ENCODE results near the gene CORO7.

- TF ChIP-seq EZH2 (IDR thresholded peaks at IDR 0.05; ENCODE audit: borderline replicate concordance, insufficient read depth, low read length, poor library complexity, severe bottlenecking) (no peak), TAF1 (IDR thresholded peaks at IDR 0.05; ENCODE audit: low read depth) (no peak), RAD21 (conservative IDR thresholded peaks at IDR 0.05) (no peak), EP300 (conservative IDR thresholded peaks at IDR 0.05; ENCODE audit: poor library complexity, severe bottlenecking) (no peak), POLR2AphosphoS5 (IDR thresholded peaks at IDR 0.05) (no peak), SMC3 (conservative IDR thresholded peaks at IDR 0.05; ENCODE audit: poor library complexity) (no peak), MXI1 (conservative IDR thresholded peaks at IDR 0.05; ENCODE audit: poor library complexity, severe bottlenecking) (no peak)
- TF ChIP-seq, protein P1, sequence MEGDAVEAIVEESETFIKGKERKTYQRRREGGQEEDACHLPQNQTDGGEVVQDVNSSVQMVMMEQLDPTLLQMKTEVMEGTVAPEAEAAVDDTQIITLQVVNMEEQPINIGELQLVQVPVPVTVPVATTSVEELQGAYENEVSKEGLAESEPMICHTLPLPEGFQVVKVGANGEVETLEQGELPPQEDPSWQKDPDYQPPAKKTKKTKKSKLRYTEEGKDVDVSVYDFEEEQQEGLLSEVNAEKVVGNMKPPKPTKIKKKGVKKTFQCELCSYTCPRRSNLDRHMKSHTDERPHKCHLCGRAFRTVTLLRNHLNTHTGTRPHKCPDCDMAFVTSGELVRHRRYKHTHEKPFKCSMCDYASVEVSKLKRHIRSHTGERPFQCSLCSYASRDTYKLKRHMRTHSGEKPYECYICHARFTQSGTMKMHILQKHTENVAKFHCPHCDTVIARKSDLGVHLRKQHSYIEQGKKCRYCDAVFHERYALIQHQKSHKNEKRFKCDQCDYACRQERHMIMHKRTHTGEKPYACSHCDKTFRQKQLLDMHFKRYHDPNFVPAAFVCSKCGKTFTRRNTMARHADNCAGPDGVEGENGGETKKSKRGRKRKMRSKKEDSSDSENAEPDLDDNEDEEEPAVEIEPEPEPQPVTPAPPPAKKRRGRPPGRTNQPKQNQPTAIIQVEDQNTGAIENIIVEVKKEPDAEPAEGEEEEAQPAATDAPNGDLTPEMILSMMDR (IDR thresholded peaks at IDR 0.05; ENCODE audit: poor library complexity, severe bottlenecking) = no peak
- TF ChIP-seq, protein P2, sequence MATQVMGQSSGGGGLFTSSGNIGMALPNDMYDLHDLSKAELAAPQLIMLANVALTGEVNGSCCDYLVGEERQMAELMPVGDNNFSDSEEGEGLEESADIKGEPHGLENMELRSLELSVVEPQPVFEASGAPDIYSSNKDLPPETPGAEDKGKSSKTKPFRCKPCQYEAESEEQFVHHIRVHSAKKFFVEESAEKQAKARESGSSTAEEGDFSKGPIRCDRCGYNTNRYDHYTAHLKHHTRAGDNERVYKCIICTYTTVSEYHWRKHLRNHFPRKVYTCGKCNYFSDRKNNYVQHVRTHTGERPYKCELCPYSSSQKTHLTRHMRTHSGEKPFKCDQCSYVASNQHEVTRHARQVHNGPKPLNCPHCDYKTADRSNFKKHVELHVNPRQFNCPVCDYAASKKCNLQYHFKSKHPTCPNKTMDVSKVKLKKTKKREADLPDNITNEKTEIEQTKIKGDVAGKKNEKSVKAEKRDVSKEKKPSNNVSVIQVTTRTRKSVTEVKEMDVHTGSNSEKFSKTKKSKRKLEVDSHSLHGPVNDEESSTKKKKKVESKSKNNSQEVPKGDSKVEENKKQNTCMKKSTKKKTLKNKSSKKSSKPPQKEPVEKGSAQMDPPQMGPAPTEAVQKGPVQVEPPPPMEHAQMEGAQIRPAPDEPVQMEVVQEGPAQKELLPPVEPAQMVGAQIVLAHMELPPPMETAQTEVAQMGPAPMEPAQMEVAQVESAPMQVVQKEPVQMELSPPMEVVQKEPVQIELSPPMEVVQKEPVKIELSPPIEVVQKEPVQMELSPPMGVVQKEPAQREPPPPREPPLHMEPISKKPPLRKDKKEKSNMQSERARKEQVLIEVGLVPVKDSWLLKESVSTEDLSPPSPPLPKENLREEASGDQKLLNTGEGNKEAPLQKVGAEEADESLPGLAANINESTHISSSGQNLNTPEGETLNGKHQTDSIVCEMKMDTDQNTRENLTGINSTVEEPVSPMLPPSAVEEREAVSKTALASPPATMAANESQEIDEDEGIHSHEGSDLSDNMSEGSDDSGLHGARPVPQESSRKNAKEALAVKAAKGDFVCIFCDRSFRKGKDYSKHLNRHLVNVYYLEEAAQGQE (IDR thresholded peaks at IDR 0.05; ENCODE audit: borderline replicate concordance) = no peak
Observed at GRCh38 chr16:4461250-4462085, 45.1 kb upstream of the CORO7 start.

All from neural cell (in vitro differentiated cells).